Activated CD4-positive, alpha-beta T cell treated with anti-CD3 and anti-CD28 coated beads for 24 hours (primary cell): ENCODE measurements around the gene TIAM2.

Experiments used
- DNase-seq, 2 donors: peaks; one replicate each; pipeline ENCODE4 v3.0.0-alpha.2; 2020; ENCODE audit warnings: low read depth in 2 of 2

TIAM2 gene

DNA sequence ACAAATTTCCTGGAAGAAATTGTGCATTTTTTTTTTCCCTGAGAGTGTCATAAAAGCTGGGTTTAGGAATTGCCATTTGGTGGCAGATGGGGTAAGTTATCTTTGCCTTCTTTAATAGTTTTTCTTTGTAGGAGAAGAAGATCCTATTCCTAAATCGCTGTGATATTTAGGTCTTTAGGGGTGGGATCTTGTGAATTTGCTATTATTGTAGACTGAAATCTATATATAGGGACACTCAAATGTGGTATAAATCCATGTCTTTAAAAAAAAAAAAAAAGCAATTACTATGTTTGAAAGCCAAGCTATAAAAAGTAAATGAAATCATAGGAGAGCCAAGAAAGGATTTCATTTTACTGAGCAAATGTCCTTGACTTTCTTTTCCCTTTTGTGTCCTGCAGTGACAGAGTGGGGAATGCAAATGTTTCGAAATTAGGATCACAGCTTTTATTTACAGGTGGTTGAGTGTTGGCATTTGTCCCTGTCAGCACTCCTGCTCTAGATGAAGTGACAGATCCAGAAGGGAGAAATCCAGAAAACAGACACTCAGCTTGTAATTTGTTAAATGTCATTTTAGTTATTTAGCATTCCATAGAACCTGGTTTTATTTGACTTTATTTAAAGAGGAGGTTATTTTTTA lies 29.4 kb downstream of the TIAM2 start:
- no peak for DNase-seq

- no peak for DNase-seq
These were observed 31.0 kb downstream of the TIAM2 start for GRCh38 chr6:155026022-155026705.

- DNase-seq, result no peak
These were observed 31.6 kb downstream of the TIAM2 start for GRCh38 chr6:155026706-155027045.

GRCh38 chr6:155030148-155030720 lies 35.1 kb downstream of the TIAM2 start:
- no peak for DNase-seq

DNA sequence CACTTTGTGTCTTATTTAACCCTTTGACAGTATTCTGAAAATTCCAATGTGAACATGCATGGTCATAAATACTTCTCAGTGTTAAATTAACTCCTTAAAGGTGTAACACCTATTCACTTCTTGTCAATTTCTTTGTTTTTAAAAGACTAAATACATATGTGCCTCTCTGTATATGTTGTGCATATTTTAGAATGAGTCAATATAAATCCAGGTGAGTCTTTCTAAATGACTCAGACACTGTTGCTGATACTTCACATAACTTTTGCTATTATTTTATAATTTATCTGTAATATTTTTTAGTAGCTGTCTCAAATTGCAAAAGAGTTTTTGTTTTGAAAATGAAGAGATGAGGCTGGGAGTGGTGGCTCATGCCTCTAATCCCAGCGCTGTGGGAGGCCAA lies 36.0 kb downstream of the TIAM2 start:
- DNase-seq, result no peak

DNA sequence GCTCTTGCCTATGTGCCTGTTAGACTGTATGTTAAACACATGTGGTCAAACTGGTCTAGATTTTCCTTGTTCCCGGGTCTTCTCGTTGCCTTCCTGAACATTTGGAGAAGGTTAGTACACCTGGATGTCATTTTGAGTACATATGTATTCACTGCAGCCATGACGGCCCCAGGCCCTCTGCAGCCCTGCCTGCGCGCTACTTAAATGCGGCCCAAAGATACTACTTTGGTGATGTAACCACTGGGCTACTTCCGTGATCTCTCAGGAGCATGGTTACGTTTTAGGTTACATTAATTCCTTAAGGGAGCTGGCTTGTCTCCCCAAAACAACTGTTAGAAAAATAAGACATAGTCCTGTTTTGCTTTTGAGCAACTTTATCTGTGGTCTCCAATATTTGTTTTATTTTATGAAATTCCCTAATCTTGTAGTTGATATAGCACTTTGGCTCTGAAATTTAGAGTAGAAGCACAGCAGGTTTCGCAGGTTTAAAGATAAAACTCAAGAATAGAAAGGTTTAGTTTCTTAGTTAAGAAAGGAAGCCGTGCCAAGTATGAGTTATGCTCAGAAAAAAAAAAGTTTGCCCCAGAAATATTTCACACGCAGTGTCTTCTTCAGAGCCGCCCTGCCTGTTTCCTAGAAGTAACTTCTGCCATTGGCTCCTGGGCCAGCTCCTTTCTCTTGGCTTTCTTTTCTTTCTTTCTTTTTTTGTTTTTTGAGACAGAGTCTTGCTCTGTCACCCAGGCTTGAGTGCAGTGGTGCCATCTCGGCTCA lies 38.1 kb downstream of the TIAM2 start:
- DNase-seq, result no peak

GRCh38 chr6:155036907-155037306 lies 41.8 kb downstream of the TIAM2 start:
- no peak for DNase-seq

DNA sequence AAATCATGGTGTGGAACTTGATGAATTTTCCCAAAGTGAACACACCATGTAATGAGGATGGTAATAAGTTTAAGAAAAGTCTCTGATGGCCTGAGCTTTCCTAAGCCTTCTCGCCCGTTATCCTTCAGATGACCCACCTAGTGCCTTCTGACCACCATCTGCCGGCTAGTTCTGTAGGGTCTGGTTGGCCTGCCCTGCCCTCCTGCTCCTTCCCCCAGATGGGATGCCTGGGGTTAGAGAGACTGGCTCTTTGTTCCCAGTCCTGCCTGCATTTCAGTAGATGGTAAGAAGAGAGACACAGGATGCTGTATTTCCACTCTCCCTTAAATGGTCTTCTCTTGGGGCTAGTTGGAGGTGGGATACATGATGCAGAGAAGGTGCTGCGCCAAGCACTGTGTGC lies 43.0 kb downstream of the TIAM2 start:
- DNase-seq, result no peak

- no peak for DNase-seq
These were observed 43.4 kb downstream of the TIAM2 start for GRCh38 chr6:155038527-155038926.

DNA sequence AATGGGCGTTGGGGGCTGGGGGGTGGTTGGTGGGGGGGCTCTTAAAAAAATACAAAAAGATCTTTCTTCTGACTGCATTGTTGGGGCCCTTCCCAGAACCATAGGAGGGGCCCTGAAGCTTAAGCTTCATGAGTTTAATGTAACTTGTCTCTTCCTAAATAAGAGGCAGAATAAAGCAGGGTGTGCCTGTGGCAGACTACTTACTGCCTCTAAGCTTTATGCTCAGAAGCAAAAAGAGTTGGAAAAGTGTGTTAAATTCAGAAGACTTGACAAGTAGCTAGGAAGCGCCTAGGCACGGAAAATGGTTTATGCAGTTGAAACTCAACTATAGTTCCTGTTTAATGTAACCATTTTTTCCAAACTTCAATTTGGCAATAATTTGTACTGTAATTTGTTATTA lies 44.5 kb downstream of the TIAM2 start:
- DNase-seq, result no peak

GRCh38 chr6:155040154-155040553 lies 45.0 kb downstream of the TIAM2 start:
- DNase-seq, result no peak

DNA sequence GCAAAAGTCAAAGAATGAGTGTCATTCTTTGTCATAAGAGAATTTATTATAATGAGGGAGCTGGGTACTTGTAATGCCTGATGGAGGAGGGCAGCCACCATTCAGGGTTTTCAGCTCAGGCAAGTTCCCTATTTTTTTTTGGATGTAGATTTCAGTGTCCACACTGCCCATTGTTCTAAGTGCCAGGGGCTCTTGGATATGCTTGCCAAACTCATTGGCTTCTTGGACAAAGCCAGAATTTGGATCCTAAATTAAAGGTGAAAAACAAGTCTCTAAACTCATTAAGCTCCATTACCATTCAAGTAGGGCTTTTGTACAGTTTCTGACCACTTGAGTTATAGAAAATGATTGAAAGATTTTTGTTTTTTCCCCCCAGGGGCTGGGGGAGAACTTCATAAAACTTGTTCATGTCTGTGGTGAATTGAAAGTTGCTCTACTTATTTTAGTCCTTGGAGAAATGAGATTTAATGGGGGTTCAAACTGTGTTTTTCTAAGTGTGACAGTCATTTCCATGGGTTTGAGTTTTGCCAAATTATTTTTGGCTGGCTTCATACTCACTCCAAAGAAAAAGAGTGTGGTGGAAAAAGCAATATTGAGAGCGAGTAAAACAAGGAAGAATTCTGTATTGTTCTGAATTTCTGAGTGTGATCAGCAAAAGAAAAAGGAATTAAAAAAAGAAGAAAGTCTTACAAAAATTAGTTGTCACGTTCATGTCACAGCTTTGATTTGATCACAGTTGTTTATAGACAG lies 46.0 kb downstream of the TIAM2 start:
- no peak for DNase-seq

DNA sequence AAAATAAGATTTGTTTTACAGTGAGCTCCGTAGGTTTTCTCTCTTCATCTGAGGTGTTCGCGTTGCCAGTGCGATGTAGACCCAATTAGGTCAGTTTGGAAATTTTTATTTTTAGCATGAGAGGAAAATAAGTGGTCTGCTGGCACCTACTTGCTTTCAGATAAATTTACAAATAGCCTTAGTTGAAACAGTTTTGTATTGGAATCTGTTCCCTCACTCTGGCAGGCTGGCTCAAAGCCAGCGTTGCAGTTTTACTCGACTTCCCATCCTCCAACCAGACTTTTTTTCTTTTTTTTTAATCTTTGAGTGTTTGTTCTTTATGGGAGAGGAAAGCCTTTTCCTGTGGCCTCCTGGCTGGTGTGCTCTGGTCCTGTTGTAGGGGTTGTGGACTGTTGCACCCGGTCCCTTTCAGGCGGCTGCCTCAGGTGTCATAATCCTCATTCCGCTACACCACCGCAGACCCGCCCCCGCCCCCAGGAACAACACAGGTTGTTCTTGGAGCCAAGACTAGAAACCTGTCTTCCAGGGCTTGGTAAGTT lies 46.7 kb downstream of the TIAM2 start:
- no peak for DNase-seq

- no peak for DNase-seq
These were observed 47.9 kb downstream of the TIAM2 start for GRCh38 chr6:155042983-155043382.

DNA sequence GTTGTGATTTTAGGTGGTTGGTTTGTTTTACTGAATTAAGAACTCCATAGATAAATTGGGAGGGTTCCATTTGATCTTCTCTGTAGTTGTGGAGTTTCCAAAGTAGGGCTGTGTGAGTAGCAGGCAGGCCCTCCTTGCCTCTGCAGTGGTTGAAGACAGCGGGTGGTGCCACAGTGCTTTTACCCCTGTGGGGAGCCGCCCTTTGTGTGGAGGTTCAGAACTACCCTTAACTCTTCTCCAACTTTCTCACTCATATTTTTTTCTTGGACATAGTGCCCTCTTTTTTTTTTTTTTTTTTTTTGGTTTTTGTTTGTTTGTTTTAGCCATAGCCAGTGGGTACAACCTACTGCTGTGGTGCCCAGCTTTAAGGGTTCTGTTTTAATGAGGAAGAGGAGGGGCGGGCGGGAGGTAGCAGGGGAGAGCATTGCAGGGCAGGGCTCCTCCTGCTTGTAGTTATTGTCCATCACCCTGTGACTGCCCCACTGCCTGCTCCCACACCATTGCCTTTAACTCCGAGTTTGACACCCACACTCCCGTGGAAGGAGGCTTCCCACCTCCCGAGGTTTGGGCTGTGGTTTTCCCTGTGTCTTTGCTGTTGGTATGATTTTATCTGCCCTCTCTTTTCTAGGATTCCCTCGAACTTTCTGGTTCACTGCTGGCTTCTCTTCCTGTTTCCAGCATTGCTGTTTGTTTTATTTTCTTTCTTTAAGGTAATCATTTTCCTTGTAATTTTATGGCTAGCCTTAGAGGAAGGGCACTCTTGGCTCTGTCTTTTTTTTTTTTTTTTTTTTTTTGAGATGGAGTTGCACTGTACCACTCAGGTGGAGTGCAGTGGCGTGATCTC lies 50.7 kb downstream of the TIAM2 start:
- no peak for DNase-seq

GRCh38 chr6:155047523-155047922 lies 52.4 kb downstream of the TIAM2 start:
- DNase-seq, result no peak

- DNase-seq, result peak; percentile 4 to 9
These were observed 55.2 kb downstream of the TIAM2 start for GRCh38 chr6:155050311-155050710.

DNA sequence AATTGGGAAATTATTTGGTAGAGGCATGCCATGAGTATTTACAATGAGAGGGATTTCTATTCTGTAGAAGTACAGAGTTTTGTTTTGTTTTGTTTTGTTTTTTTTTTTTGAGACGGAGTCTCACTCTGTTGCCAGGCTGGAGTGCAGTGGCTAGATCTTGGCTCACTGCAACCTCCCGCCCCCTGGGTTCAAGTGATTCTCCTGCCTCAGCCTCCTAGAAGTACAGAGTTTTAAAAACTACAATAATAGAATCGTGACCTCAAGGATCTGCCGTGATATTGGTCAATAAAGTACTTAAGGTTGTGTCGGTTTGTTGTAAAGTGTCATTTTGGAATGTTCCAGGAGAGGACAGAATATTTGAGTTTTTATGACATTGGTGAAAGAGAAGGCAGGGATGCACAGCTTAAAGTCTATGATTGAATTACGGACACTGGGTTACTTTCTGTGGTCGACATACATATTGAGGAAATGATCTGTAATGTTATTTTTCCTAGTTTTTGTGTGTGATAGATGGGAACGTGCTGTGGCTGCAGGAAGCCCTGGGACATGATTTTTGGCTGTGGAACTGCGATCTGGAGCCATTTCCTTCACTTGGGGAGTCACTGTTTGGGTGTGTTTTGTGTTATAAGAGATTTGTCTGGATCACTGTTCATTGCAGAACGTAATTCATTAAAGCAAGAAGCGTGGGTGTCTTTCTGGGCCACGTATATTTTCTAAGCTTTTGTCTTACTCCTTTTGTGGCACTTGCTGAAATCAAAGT lies 59.6 kb downstream of the TIAM2 start:
- no peak for DNase-seq

GRCh38 chr6:155055729-155056128 lies 60.6 kb downstream of the TIAM2 start:
- no peak for DNase-seq

DNA sequence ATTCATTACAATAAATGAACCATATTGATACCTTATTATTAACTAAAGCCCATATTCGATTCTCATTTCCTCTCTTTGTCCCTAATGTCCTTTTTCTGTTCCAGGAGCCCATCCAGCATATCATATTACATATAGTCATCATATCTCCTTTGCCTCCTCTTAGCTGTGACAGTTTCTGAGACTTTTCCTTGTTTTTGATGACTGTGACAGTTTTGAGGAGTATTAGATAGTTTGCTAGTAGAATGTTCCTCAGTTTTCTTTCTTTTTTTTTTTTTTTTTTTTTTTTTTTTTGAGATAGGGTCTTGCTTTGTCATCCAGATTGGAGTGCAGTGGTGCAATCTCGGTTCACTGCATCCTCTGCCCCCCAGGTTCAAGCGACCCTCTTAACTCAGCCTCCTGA lies 61.6 kb downstream of the TIAM2 start:
- no peak for DNase-seq
